WERI-Rb-1 (cell line): ENCODE data around the gene TMEM109.

ENCODE experiments used
- DNase-seq: peaks from one replicate; pipeline ENCODE4 v3.0.0-alpha.2; 2020
- H3K27ac ChIP-seq: fragments of 250-450 bp; sonication (Bioruptor Pico); 2 replicates; pipeline ENCODE4 v1.5.1; 2020; ENCODE audit warnings: mild to moderate bottlenecking, moderate library complexity
- H3K27me3 ChIP-seq: fragments of 250-450 bp; sonication (Bioruptor Pico); 2 replicates; pipeline ENCODE4 v1.5.1; 2021; ENCODE audit warnings: mild to moderate bottlenecking, low read depth, moderate library complexity; ENCODE audit not compliant: insufficient read depth, severe bottlenecking
- H3K36me3 ChIP-seq: fragments of 250-450 bp; sonication (Bioruptor Pico); 2 replicates; pipeline ENCODE4 v1.5.1; 2020; ENCODE audit warnings: mild to moderate bottlenecking, moderate library complexity
- H3K4me3 ChIP-seq: 2 replicates; pipeline ENCODE4 v1.5.1; 2011; ENCODE audit warnings: low read depth, mild to moderate bottlenecking, control low read depth, low read length
- H3K9me3 ChIP-seq: fragments of 250-450 bp; sonication (Bioruptor Pico); 2 replicates; pipeline ENCODE4 v1.5.1; 2021; ENCODE audit warnings: mild to moderate bottlenecking, moderate library complexity; ENCODE audit not compliant: severe bottlenecking
- CTCF ChIP-seq: IDR thresholded peaks from 2 replicates; pipeline ENCODE4 v1.5.1; 2011; ENCODE audit warnings: low read depth, mild to moderate bottlenecking, control low read depth, inconsistent platforms, low read length

TMEM109 gene, protein sequence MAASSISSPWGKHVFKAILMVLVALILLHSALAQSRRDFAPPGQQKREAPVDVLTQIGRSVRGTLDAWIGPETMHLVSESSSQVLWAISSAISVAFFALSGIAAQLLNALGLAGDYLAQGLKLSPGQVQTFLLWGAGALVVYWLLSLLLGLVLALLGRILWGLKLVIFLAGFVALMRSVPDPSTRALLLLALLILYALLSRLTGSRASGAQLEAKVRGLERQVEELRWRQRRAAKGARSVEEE

GRCh38 chr11:60913793-60914632 lies at the start of gene TMEM109:
Gene TMEM109, plus strand, starts transcription at chr11:60914158. Its CDS starts 5,536 bp downstream, at chr11:60919694.
- Histone ChIP-seq H3K27me3 (no peaks in the 10 kb centered on the region), H3K4me3 (peak within 1 kb of the TSS; percentile 49), H3K9me3 (no peaks in the 10 kb centered on the region), H3K36me3 (peaks cover 23% of the 10 kb centered on the region), H3K27ac (peak within 1 kb of the TSS; percentile 97)
- TF ChIP-seq CTCF = no peak
- peak; percentile 92 for DNase-seq

DNA sequence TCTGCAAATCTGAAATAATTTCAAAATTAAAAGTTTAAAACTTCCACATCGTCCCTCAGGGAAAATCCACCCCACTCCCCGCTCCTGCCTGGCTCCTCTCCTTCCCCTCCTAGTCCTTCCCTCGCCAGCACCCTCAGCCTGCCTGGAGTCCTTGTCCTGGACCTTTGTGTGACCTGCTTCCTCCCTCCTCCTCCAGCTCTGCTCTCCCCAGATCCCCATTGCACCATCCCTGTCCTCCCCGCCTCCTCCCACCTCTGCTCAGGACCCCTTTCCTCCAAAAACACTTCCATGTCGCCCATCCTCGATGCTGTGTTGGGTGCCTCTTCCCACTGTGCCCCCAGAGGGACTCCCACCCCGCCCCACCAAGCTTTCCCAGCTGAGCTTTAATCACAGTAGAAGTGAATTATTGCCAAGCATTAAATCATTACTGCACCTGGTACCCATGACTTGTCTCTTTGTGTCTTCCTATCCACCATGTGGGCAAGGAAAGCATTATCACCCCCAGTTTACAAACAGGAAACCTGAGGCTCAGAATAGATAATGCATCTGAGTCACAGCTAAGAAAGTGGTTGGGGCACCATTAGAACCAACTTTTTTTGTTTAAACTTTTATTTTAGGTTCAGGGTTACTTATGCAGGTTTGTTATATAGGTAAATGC lies 49.0 kb upstream of the TMEM109 start:
- Histone ChIP-seq H3K27ac (no peak overlapping the region), H3K27me3 (no peaks in the 10 kb centered on the region), H3K4me3 (no peak overlapping the region), H3K9me3 (no peaks in the 10 kb centered on the region), H3K36me3 (no peaks in the 10 kb centered on the region)
- TF ChIP-seq CTCF = no peak
- DNase-seq = no peak

GRCh38 chr11:60866911-60867870 lies 46.8 kb upstream of the TMEM109 start, which contains the start of gene ZP1:
Gene ZP1, plus strand, starts transcription at chr11:60867542. Its CDS starts 20 bp downstream, at chr11:60867562.
- TF ChIP-seq CTCF = no peak
- Histone ChIP-seq H3K36me3 (no peaks in the 10 kb centered on the region), H3K4me3 (no peak within 1 kb of the TSS), H3K27ac (no peak within 1 kb of the TSS), H3K9me3 (no peaks in the 10 kb centered on the region), H3K27me3 (no peaks in the 10 kb centered on the region)
- DNase-seq = no peak

DNA sequence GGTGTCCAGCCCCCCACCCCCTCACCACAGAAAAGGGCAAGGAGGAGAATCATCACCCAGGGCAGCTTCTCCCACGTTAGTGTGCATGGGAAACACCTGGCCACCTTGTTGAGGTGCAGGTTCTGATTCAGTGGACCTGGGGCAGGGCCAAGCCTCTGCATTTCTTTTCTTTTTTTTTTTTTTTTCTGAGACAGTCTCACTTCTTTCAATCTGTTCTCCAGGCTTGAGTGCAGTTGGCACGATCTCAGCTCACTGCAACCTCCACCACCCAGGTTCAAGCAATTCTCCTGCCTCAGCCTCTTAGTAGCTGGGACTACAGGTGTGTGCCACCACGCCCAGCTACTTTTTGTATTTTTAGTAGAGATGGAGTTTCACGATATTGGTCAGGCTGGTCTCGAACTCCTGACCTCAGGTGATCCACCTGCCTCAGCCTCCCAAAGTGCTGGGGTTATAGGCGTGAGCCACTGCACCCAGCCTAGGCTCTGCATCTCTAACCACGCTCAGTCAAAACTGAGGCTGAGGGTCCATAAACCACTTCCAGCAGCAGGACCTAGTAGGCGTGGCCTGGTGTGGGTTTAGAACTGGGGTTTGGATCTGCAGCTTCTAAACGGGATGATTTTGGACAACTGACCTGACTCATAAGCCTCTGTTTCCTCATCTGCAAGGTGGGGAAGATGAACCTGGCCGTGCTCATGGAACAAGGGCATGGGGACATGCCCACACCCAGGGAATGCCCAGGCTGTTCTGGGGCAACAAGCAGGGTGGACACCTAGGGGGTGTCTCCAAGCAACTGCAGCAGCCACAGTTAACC lies 45.9 kb upstream of the TMEM109 start:
- no peak overlapping the region for H3K4me3 ChIP-seq
- no peaks in the 10 kb centered on the region for H3K36me3 ChIP-seq
- no peaks in the 10 kb centered on the region for H3K27me3 ChIP-seq
- no peak overlapping the region for H3K27ac ChIP-seq
- H3K9me3 ChIP-seq = no peaks in the 10 kb centered on the region
- DNase-seq = no peak
- TF ChIP-seq CTCF = no peak
